HG03025 (cell line): ENCODE data around the gene SMTNL2.
"Not testable (repeated sequence)": the region's sequence is repeated elsewhere in the genome, so short reads cannot be mapped to it uniquely, and the experiment has no call there.

Experiments used
- ATAC-seq: cut with Tn5 transposase; IDR thresholded peaks from one replicate; pipeline ENCODE4 v1.9.1; 2021; ENCODE audit warnings: mild to moderate bottlenecking, moderate library complexity; ENCODE audit not compliant: unreplicated experiment, low FRiP score

The SMTNL2 gene

DNA sequence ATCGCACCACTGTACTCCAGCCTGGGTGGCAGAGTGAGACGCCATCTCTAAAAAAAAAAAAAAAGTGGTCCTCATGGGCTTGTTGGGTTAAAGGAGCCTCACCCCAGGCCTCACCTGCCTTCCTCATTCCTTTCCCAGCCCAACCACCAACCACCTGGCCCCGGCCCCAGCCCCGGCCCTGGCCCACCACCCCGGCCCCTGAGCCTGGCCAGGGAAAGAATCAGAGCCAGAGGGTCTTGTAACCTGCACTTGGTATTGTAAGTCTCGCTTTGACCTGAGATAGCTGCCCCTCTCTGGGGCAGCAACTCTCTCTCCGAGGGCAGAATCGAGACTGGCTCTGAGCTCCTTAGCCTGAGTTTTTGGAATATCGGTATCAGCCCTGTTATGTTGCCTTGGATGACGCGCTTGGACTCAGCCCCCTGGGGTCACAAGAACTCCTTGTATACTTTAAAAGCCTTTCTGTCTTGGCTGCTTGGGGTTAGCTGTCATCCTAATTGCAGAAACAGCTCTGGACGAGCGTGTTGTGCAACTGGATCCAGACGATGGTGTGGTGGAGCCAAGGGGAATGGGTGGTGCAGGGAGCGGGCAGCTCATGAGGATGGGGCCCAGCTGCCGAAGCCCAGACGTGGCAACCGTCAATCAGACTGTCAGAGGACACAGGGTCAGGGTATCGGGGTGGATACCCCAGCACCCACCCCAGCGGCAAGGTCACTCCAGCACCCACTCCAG, 14.6 kb downstream of the SMTNL2 start:
- ATAC-seq: no peak

DNA sequence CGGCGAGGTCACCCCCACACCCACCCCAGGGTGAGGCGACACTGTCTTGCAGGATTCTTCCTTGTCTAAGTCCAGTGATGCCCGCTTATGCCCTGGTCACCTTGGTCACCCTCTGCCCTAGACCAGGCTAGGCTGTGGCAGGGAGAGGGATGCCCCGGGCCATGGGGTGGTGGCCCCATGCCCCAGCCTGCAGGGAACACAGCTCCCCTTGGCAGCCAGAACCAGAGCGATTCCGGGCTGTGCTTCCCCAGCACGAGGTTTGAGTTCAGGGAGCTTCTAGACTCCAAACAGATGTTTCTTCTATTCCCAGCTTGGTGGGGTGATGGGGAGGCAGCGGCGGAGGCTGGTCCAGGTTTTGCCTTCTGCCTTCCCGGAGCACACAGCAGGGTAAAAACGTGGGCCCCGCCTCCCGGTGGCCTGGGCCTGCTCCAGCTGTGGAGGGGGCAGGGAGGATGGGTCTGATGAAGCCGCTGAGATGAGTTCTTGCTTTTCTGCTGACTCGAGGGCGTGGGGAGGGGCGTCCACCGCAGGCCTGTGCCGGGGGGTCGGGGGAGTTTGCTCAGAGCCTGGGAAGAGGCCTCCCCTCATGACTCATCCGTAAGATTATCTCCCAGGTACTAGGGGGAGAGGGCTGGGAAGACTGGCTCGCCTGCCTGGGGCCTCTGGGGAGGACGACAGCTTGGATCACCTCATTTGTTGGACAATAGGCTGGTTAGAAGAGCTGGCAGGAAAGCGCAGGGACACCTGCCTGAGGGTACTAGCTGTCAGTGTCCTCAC, 15.4 kb downstream of the SMTNL2 start:
- no peak for ATAC-seq

DNA sequence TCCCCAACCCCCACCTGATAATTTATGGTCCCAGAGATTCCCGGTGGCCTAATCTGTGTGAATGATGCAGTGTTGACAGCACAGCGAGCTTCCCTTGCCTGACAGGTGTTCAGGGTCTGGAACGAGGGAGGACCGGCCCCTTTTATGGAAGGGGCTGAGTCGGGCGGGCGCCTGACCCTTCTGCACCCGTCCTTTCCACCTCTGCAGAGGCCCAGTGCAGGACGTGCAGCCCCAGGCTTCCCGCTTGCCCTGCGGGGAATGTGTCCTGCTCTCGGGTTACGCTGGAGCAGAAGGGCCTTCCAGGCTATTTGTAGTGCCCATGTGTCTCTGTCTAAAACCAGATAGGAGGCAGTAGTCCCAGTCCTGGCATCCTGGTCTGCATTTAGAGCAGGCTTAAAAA, 16.2 kb downstream of the SMTNL2 start:
- no peak for ATAC-seq

GRCh38 chr17:4601326-4601725, 17.0 kb downstream of the SMTNL2 start:
- no peak for ATAC-seq

DNA sequence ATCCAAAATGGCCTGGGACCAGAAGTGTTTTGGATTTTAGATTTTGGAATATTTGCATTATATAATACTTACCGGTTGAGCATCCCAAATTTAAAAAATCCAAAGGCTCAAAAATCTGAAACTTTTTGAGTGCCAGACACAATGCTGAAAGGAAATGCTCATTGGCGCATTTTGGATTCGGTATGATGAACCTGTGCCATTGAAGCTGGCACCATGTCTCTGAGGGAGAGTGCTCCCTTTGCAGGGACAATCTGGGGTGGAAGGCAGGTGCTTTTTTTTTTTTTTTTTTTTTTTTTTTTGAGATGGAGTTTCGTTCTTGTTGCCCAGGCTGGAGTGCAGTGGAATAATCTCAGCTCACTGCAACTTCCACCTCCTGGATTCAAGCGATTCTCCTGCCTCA, 17.7 kb downstream of the SMTNL2 start:
- ATAC-seq: no peak

GRCh38 chr17:4604111-4604644, 19.8 kb downstream of the SMTNL2 start:
- no peak for ATAC-seq

- not testable (repeated sequence) for ATAC-seq
Observed at GRCh38 chr17:4604736-4605135, 20.4 kb downstream of the SMTNL2 start.

DNA sequence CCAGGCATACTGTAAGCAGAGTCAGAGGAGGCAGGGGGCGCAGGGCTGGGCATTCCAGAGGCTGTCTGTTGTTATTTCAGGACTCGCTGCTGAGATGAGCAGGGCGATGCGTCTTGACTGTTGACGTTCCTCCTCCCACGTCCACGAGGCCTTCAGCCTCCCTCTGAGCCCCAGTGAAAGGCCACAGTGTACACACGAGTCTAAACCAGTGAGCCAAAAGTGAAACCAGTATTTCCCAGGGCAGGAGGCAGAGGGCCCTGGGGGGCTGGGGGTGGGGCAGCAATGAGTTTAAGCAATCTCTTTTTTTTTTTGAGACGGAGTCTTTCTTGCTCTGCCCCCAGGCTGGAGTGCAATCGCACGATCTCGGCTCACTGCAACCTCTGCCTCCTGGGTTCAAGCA, 21.5 kb downstream of the SMTNL2 start:
- ATAC-seq: no peak

- ATAC-seq: no peak
Observed at GRCh38 chr17:4607261-4607741, 23.0 kb downstream of the SMTNL2 start.

DNA sequence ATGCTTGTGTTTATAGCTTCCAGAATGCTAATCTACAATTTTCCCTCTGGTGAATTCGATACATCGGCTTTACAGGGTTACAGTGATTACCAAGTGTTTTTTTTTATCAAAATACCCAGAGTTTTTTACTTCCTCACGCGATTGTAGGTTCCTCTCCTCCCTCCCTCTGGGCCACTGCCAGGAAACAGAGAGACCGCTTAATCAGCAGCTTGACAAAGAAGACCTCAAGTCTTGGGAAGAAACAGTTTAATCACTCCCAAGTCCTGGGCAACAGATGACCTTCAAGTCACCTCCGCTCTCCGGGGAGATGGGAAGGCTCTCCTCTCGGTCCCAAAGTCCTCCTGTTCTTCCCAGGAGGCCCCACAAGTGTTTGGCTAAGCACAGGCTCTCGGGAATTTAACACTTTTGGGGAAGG, 23.5 kb downstream of the SMTNL2 start:
- no peak for ATAC-seq

GRCh38 chr17:4609761-4610160, 25.4 kb downstream of the SMTNL2 start:
- ATAC-seq: no peak

DNA sequence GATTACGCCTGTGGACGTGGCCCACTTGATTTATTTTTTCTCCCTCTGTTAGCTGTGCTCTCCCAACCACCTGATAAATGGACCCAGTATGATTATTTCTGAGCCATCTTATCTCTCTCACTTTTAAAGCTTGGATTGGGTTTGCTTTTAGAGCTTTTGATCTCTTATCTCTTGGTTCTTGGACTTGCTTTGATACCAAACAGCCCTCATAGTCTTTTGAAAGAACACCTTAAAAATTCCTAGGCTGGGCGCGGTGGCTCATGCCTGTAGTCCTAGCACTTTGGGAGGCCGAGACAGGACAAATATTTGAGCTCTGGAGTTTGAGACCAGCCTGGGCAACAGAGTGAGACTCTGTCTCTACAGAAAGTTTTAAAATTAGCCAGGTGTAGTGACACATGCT, 25.8 kb downstream of the SMTNL2 start:
- ATAC-seq: no peak

DNA sequence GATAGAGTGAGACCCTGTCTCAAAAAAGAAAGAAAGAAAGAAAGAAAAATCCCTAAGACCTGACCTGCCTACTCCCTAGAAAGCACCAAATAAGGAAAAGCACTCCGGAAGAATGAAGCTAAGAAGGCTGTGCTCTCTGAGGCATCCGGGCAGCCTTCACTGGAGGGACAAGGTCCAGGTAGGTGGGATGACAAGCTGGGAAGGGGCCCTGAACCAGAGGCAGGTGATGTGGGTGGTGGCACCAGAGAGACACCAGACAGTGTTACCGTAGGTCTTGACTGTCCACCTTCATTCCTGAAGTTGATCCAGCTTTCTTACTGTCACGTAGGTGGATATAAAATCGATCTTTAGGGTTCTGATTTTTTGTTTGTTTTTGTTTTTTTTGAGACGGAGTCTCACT, 26.3 kb downstream of the SMTNL2 start:
- no peak for ATAC-seq

DNA sequence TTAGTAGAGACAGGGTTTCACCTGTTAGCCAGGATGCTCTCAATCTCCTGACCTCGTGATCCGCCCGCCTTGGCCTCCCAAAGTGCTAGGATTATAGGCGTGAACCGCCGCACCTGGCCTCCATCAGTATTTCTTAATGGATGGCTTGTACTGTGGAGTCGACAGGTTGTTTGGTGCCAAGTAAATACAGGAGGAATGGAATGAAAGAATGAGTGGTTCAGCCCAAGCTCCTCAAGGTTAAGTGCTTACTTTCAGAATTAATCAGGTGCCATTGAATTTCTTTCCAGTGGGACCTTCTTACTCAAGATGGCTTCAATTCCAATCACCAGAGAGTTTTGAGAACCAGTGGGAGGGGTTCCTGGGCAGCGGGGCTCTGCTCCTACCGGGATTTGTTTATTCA, 32.1 kb downstream of the SMTNL2 start:
- no peak for ATAC-seq

DNA sequence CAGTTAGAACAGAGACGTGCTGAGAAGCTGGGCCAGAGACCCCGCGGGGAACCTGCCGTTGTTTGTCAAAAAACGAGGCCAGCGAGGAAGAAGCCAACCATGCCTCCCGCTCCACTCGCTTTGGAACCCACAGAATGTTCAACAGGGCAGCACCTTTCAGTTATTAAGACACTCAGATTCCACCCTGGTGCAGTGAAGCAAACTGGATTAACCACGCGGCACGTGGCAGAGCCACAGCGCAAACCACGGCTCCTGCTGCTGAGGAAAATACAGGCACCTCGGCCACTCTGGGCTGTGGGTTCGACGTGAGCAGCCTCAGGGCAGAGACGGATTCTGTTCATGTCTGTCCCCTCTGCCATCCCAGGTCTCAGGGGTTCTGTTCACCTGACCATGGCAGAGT, 32.8 kb downstream of the SMTNL2 start:
- no peak for ATAC-seq

GRCh38 chr17:4617590-4618351, 33.4 kb downstream of the SMTNL2 start:
- no peak for ATAC-seq

DNA sequence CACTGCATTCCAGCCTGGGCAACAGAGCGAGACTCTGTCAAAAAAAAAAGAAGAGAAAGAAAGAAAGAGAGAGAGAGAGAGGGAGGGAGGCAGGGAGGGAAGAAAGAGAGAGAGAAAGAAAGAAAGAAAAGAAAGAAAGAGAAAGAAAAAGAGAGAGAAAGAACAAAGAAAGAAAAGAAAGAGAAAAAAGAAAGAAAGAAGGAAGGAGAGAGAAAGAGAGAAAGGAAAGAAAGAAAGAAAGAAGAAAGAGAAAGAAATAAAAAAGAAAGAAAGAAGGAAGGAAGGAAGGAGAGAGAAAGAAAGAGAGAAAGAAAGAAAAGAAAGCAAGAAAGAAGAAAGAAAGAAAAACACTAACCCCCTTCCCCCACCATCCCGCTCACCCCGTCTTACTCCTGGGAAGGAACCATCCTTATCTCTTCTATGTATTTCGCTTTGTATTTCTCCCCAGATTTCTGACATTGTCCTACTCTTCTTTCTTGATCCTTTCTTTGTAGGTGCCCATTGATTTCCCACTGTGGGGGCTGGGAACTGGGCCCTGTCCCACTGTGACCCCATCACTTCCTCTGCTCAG, 36.3 kb downstream of the SMTNL2 start:
- no peak for ATAC-seq

DNA sequence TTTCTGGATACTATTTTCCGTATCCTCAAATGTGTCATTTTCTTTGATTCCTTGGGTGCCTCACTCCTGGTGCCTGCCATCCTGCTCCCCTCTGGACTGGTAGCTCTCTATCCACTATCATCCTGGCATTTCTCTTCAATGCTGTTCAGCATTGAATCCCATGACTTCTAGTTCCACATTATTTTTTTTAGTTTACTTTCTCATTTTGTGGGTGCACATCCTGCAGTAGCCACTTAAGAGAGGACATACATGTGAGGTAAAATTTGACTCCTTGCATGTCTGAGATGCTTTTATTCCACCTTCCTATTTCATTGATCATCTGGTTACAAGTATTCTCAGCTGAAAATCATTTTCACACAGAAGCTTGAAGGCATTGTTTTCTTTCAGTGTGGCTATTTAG, 38.0 kb downstream of the SMTNL2 start:
- no peak for ATAC-seq

- no peak for ATAC-seq
Observed at GRCh38 chr17:4623249-4623648, 38.9 kb downstream of the SMTNL2 start.

- ATAC-seq: not testable (repeated sequence)
Observed at GRCh38 chr17:4624451-4624911, 40.2 kb downstream of the SMTNL2 start.
